ENCODE measurements around the gene ESD.
"Not testable (repeated sequence)": the region's sequence is repeated elsewhere in the genome, so short reads cannot be mapped to it uniquely, and the experiment has no call there.

The ESD gene

GRCh38 chr13:46783504-46783903 lies 13.5 kb downstream of the ESD start:
- DNase-seq = no peak

GRCh38 chr13:46782691-46783090 lies 14.3 kb downstream of the ESD start:
- DNase-seq = no peak

GRCh38 chr13:46782066-46782465 lies 14.9 kb downstream of the ESD start:
- DNase-seq = no peak

- no peak for DNase-seq
Measured at GRCh38 chr13:46778890-46779289, 18.1 kb downstream of the ESD start.

GRCh38 chr13:46778095-46778494 lies 18.9 kb downstream of the ESD start:
- DNase-seq = no peak

- no peak for DNase-seq
Measured at GRCh38 chr13:46775385-46776107, 21.4 kb downstream of the ESD start.

GRCh38 chr13:46773541-46773940 lies 23.4 kb downstream of the ESD start:
- DNase-seq = no peak

GRCh38 chr13:46771693-46772092 lies 25.3 kb downstream of the ESD start:
- no peak for DNase-seq

GRCh38 chr13:46769925-46770324 lies 27.0 kb downstream of the ESD start:
- not testable (repeated sequence) for DNase-seq

GRCh38 chr13:46761866-46762265 lies 35.1 kb downstream of the ESD start:
- DNase-seq = no peak

- DNase-seq = no peak
Measured at GRCh38 chr13:46761174-46761573, 35.8 kb downstream of the ESD start.

- DNase-seq = no peak
Measured at GRCh38 chr13:46759846-46760245, 37.1 kb downstream of the ESD start.

GRCh38 chr13:46757640-46758039 lies 39.3 kb downstream of the ESD start:
- DNase-seq = no peak

- no peak for DNase-seq
Measured at GRCh38 chr13:46756977-46757376, 40.0 kb downstream of the ESD start.

GRCh38 chr13:46755508-46755907 lies 41.5 kb downstream of the ESD start:
- not testable (repeated sequence) for DNase-seq

- DNase-seq = no peak
Measured at GRCh38 chr13:46754812-46755211, 42.1 kb downstream of the ESD start.

- no peak for DNase-seq
Measured at GRCh38 chr13:46753917-46754316, 43.0 kb downstream of the ESD start.

- no peak for DNase-seq
Measured at GRCh38 chr13:46753137-46753536, 43.8 kb downstream of the ESD start.

GRCh38 chr13:46751811-46752635 lies 44.9 kb downstream of the ESD start:
- peak; percentile 6 to 16 for DNase-seq

- DNase-seq = no peak
Measured at GRCh38 chr13:46749951-46750350, 47.0 kb downstream of the ESD start.

- no peak for DNase-seq
Measured at GRCh38 chr13:46748300-46748699, 48.7 kb downstream of the ESD start.

GRCh38 chr13:46747031-46747820 lies 49.7 kb downstream of the ESD start:
- no peak for DNase-seq

GRCh38 chr13:46745706-46746105 lies 51.3 kb downstream of the ESD start:
- DNase-seq = no peak

GRCh38 chr13:46745062-46745461 lies 51.9 kb downstream of the ESD start:
- no peak for DNase-seq

All from activated CD4-positive, alpha-beta T cell treated with anti-CD3 and anti-CD28 coated beads, Interleukin-2, amount 50 U/mL, for 4 hours (primary cell).